ENCODE measurements around the gene MYCBPAP.

Gene MYCBPAP

GRCh38 chr17:50532452-50533024, 24.3 kb downstream of the MYCBPAP start, which contains the start of gene EPN3:
Gene EPN3 (plus strand): TSS chr17:50532735. CDS start chr17:50536557, 3,822 bp downstream.
- no peak for TF ChIP-seq CTCF (IDR thresholded peaks at IDR 0.05; ENCODE audit: low read length, missing control alignments)
- DNase-seq (ENCODE audit: low read depth) = no peak
- H3K4me3 ChIP-seq (replicated peaks; ENCODE audit: low read depth, low read length) = no peak within 1 kb of the TSS

- no peak for DNase-seq (ENCODE audit: low read depth)
- no peak for TF ChIP-seq CTCF (IDR thresholded peaks at IDR 0.05; ENCODE audit: low read length, missing control alignments)
- H3K4me3 ChIP-seq (replicated peaks; ENCODE audit: low read depth, low read length) = no peak overlapping the region
Observed at GRCh38 chr17:50533185-50533584, 24.9 kb downstream of the MYCBPAP start.

- TF ChIP-seq CTCF (IDR thresholded peaks at IDR 0.05; ENCODE audit: low read length, missing control alignments) = no peak
- DNase-seq (ENCODE audit: low read depth) = peak; percentile 64
- no peak overlapping the region for H3K4me3 ChIP-seq (replicated peaks; ENCODE audit: low read depth, low read length)
Observed at GRCh38 chr17:50533720-50534148, 25.5 kb downstream of the MYCBPAP start.

GRCh38 chr17:50534222-50534978, 26.2 kb downstream of the MYCBPAP start:
- no peak overlapping the region for H3K4me3 ChIP-seq (replicated peaks; ENCODE audit: low read depth, low read length)
- peak; percentile 13 for DNase-seq (ENCODE audit: low read depth)
- peak; percentile 25 for TF ChIP-seq CTCF (IDR thresholded peaks at IDR 0.05; ENCODE audit: low read length, missing control alignments)

- no peak for DNase-seq (ENCODE audit: low read depth)
- TF ChIP-seq CTCF (IDR thresholded peaks at IDR 0.05; ENCODE audit: low read length, missing control alignments) = no peak
- no peak overlapping the region for H3K4me3 ChIP-seq (replicated peaks; ENCODE audit: low read depth, low read length)
Observed at GRCh38 chr17:50534979-50535326, 26.7 kb downstream of the MYCBPAP start.

- TF ChIP-seq CTCF (IDR thresholded peaks at IDR 0.05; ENCODE audit: low read length, missing control alignments) = no peak
- H3K4me3 ChIP-seq (replicated peaks; ENCODE audit: low read depth, low read length) = no peak overlapping the region
- DNase-seq (ENCODE audit: low read depth) = no peak
Observed at GRCh38 chr17:50535407-50535806, 27.2 kb downstream of the MYCBPAP start.
